Gastroesophageal sphincter (tissue), 3 donors: ENCODE measurements around the gene EML4.

Experiments used
- CTCF ChIP-seq, 4 experiments: fragments of 200-600 bp in 2 of 4; fragments of 450-650 bp in 2 of 4; sonication (generic) in 1 of 4; IDR thresholded peaks; one replicate each; pipeline ENCODE4 v1.5.1; 2017 to 2019; ENCODE audit warnings: antibody characterized with exemption in 4 of 4, mild to moderate bottlenecking in 2 of 4, moderate library complexity in 2 of 4
- POLR2A ChIP-seq, 2 donors: fragments of 450-650 bp; IDR thresholded peaks; one replicate each; pipeline ENCODE4 v1.6.1; 2017; ENCODE audit warnings: antibody characterized with exemption in 2 of 2, mild to moderate bottlenecking in 2 of 2, moderate library complexity in 1 of 2

GRCh38 chr2:42324949-42325348 is 155.8 kb downstream of the EML4 start:
- TF ChIP-seq CTCF (IDR thresholded peaks at IDR 0.05) (no peak), POLR2A (IDR thresholded peaks at IDR 0.05) (no peak)
